Adrenal gland (tissue), 5 donors: Measurements from ENCODE around the gene EFCC1.

Source experiments
- POLR2A ChIP-seq, 2 donors: fragments of 450-650 bp; IDR thresholded peaks; one replicate each; pipeline ENCODE4 v1.6.1; 2017; ENCODE audit warnings: antibody characterized with exemption in 2 of 2, mild to moderate bottlenecking in 2 of 2, moderate library complexity in 1 of 2
- TF ChIP-seq, protein P1 (sequence below), 6 experiments: fragments of 450-650 bp in 4 of 6; fragments of 200-600 bp in 2 of 6; sonication (generic) in 1 of 6; IDR thresholded peaks; 1 replicate in 5 of 6; 2 replicates in 1 of 6; pipeline versions ENCODE4 v1.5.1 to v1.8.0; 2016 to 2021; ENCODE audit warnings: antibody characterized with exemption in 6 of 6, mild to moderate bottlenecking in 2 of 6, moderate library complexity in 1 of 6
- donor health status: DM: no; HTN: no; CAD: no.

DNA sequence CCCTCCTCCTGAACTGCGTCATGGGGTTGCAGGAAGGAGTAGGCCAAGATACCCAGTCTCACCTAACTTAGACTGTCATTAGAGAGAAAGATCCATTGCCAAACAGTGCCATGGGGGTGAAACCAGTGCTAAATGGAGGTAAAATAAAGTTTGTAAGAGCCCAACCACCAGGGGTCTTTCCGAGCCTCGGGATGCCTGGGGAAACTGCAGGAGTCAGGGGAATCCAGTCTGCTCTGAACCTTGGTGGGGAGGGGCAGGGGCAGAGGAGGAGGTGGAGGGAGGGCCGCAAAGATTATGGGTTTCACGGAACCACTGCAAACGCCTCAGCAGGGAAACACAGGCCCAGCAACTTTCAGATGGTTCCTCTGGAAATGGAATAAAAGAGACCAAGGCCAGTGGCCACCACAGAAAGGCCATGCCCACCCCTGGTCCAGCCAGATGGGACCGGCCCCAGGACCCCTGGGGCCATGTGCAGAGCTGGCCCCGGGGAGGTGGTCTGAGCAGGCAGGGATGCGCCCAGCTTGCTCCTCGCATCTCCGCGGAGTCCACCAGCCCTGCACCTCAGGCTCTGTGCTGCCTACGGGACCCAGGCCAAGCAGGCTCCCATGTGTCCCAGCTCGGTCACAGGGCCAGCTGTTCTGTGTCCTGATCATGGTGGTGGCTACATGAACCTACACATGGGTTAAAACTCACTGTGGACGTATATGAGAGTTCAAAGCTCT is 39.6 kb downstream of the EFCC1 start:
- TF ChIP-seq POLR2A (IDR thresholded peaks at IDR 0.05): no peak
- TF ChIP-seq, protein P1, sequence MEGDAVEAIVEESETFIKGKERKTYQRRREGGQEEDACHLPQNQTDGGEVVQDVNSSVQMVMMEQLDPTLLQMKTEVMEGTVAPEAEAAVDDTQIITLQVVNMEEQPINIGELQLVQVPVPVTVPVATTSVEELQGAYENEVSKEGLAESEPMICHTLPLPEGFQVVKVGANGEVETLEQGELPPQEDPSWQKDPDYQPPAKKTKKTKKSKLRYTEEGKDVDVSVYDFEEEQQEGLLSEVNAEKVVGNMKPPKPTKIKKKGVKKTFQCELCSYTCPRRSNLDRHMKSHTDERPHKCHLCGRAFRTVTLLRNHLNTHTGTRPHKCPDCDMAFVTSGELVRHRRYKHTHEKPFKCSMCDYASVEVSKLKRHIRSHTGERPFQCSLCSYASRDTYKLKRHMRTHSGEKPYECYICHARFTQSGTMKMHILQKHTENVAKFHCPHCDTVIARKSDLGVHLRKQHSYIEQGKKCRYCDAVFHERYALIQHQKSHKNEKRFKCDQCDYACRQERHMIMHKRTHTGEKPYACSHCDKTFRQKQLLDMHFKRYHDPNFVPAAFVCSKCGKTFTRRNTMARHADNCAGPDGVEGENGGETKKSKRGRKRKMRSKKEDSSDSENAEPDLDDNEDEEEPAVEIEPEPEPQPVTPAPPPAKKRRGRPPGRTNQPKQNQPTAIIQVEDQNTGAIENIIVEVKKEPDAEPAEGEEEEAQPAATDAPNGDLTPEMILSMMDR (IDR thresholded peaks at IDR 0.05): no peak
